Measurements from ENCODE around the gene ETFB. TPM values are rescaled to one million over a fixed set of nuclear protein-coding genes. Genes with fewer than 3 reads are reported as not detected.
"Not testable (repeated sequence)": the region's sequence is repeated elsewhere in the genome, so short reads cannot be mapped to it uniquely, and the experiment has no call there.

ETFB gene
- total and polyA plus RNA-seq, 12 donors = 220 to 542 (median 359) TPM

GRCh38 chr19:51407511-51408131 is 41.4 kb upstream of the ETFB start:
- peak in 7 of 9 donors; percentile 23 to 43 (median 33) for TF ChIP-seq CTCF (IDR thresholded peaks at IDR 0.05)
- H3K4me1 ChIP-seq = peaks cover 0 to 35% (median 0%) of the 10 kb centered on the region in 9 donors
- intact Hi-C loops (cut with DNase I) = loop anchor here in 1 of 10 donors (5.0 kb wide), 1 partner anchor 70 kb away; no protein-coding TSS in a partner anchor
- DNase-seq = no peak
- WGBS, 2 donors = 42 to 47% methylated on average over 6 of the region's 6 CpGs
- H3K4me3 ChIP-seq = no peak overlapping the region
- H3K36me3 ChIP-seq = no peaks in the 10 kb centered on the region
- H3K27me3 ChIP-seq = peaks cover 0 to 12% (median 0%) of the 10 kb centered on the region in 7 donors
- peak overlapping the region in 1 of 10 donors; percentile 59 for H3K27ac ChIP-seq
- peak in 2 of 8 donors; percentile 20 to 31 for ATAC-seq
- H3K9me3 ChIP-seq = peaks cover 0 to 13% (median 0%) of the 10 kb centered on the region in 11 donors

GRCh38 chr19:51402117-51402516 is 35.9 kb upstream of the ETFB start:
- peaks cover 0 to 23% (median 5%) of the 10 kb centered on the region in 11 donors for H3K9me3 ChIP-seq
- no peak overlapping the region for H3K27ac ChIP-seq
- H3K4me3 ChIP-seq = no peak overlapping the region
- DNase-seq = no peak
- WGBS, 2 donors = 95% methylated on average over 9 of the region's 9 CpGs
- H3K27me3 ChIP-seq = peaks cover 0 to 9% (median 0%) of the 10 kb centered on the region in 7 donors
- H3K4me1 ChIP-seq = peaks cover 0 to 11% (median 0%) of the 10 kb centered on the region in 9 donors
- intact Hi-C loops (cut with DNase I) = no loop called here
- H3K36me3 ChIP-seq = no peaks in the 10 kb centered on the region
- no peak for TF ChIP-seq CTCF (IDR thresholded peaks at IDR 0.05)
- no peak for ATAC-seq

- WGBS, 2 donors = 82 to 91% methylated on average over 7 of the region's 7 CpGs
- Histone ChIP-seq H3K9me3 (peaks cover 0 to 20% (median 5%) of the 10 kb centered on the region in 11 donors), H3K4me1 (peaks cover 0 to 13% (median 0%) of the 10 kb centered on the region in 9 donors)
- H3K27ac ChIP-seq, ATAC-seq, H3K36me3 ChIP-seq, DNase-seq, H3K4me3 ChIP-seq, H3K27me3 ChIP-seq: not testable (repeated sequence)
- intact Hi-C loops (cut with DNase I) = loop anchor here in 1 of 10 donors (10.0 kb wide), 1 partner anchor 65 kb away; no protein-coding TSS in a partner anchor
Measured at GRCh38 chr19:51399936-51400335, 33.7 kb upstream of the ETFB start.

DNA sequence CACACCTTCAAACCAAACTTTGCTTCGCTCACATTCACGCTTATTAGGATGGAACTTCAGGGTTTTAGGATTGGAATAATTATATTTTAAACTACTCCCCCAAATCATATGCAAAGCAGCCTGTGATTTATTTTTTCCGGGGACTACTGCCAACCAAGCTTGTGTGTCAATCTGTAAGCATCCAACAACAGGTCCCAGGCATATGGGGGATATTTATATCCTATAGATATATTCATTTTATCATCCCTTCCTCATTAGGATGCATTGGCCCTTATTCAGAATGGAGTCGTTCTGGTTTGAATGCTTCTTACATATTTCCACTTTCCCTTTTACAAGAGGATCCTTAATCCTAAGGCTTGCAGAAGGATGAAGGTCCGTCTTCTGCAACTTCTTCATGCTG is 33.0 kb upstream of the ETFB start:
- DNase-seq (no peak), ATAC-seq (no peak)
- 89 to 92% methylated on average over 5 of the region's 5 CpGs for WGBS, 2 donors
- Histone ChIP-seq H3K27ac (no peak overlapping the region), H3K36me3 (no peaks in the 10 kb centered on the region), H3K9me3 (peaks cover 0 to 20% (median 5%) of the 10 kb centered on the region in 11 donors), H3K4me1 (peaks cover 3 to 20% (median 6%) of the 10 kb centered on the region in 9 donors), H3K4me3 (no peak overlapping the region), H3K27me3 (no peaks in the 10 kb centered on the region)
- intact Hi-C loops (cut with DNase I) = loop anchor here in 1 of 10 donors (10.0 kb wide), 1 partner anchor 64 kb away; no protein-coding TSS in a partner anchor
- TF ChIP-seq CTCF (IDR thresholded peaks at IDR 0.05) = no peak
